Kidney glomerular epithelial cell (primary cell): ENCODE results near the gene CLIC1.
A peak's percentile ranks its signal among the peaks of the same experiment; 100 is the strongest.

Experiments used
- DNase-seq: peaks from one replicate; lab custom pipeline; 2025; lab: John Stamatoyannopoulos, UW

CLIC1 gene

GRCh38 chr6:31768363-31769257, 32.3 kb upstream of the CLIC1 start:
- no peak for DNase-seq

- no peak for DNase-seq
Observed at GRCh38 chr6:31767096-31767645, 30.8 kb upstream of the CLIC1 start.

GRCh38 chr6:31765910-31766794, 29.8 kb upstream of the CLIC1 start:
- DNase-seq = no peak

GRCh38 chr6:31765559-31765909, 29.2 kb upstream of the CLIC1 start:
- DNase-seq = no peak

- no peak for DNase-seq
Observed at GRCh38 chr6:31764198-31764597, 27.9 kb upstream of the CLIC1 start.

GRCh38 chr6:31763619-31763940, 27.2 kb upstream of the CLIC1 start:
- no peak for DNase-seq

- DNase-seq = no peak
Observed at GRCh38 chr6:31762878-31763618, 26.7 kb upstream of the CLIC1 start.

GRCh38 chr6:31762356-31762755, 26.0 kb upstream of the CLIC1 start, which contains the start of gene SAPCD1:
Gene SAPCD1, plus strand, starts transcription at chr6:31762656. Its CDS starts 399 bp downstream, at chr6:31763055.
- DNase-seq = no peak

GRCh38 chr6:31761343-31761742, 25.0 kb upstream of the CLIC1 start:
- no peak for DNase-seq

- no peak for DNase-seq
Observed at GRCh38 chr6:31760790-31761189, 24.5 kb upstream of the CLIC1 start.

GRCh38 chr6:31758281-31758680, 22.0 kb upstream of the CLIC1 start:
- DNase-seq = no peak

- DNase-seq = peak; percentile 77
Observed at GRCh38 chr6:31752739-31753319, 16.5 kb upstream of the CLIC1 start.

GRCh38 chr6:31750411-31751022, 14.2 kb upstream of the CLIC1 start:
- DNase-seq = no peak

- DNase-seq = no peak
Observed at GRCh38 chr6:31749301-31750036, 13.1 kb upstream of the CLIC1 start.

GRCh38 chr6:31744422-31744821, 8.1 kb upstream of the CLIC1 start:
- DNase-seq = no peak

- DNase-seq = no peak
Observed at GRCh38 chr6:31742894-31743293, 6.6 kb upstream of the CLIC1 start.

GRCh38 chr6:31741815-31742214, 5.5 kb upstream of the CLIC1 start:
- no peak for DNase-seq

- no peak for DNase-seq
Observed at GRCh38 chr6:31740397-31741223, 4.3 kb upstream of the CLIC1 start.

- DNase-seq = peak; percentile 100
Observed at GRCh38 chr6:31739639-31740396, 3.5 kb upstream of the CLIC1 start, which contains the start of gene MSH5. Gene MSH5, plus strand, starts transcription at chr6:31740005. Its CDS starts 462 bp downstream, at chr6:31740467.
